Breast epithelium (tissue), 3 donors: ENCODE data around the gene VPS26B.

Experiments used
- CTCF ChIP-seq, 3 donors: fragments of 450-650 bp; IDR thresholded peaks; one replicate each; pipeline ENCODE4 v1.5.1; 2016 to 2017; ENCODE audit warnings: antibody characterized with exemption in 3 of 3, mild to moderate bottlenecking in 3 of 3, moderate library complexity in 3 of 3
- POLR2A ChIP-seq: fragments of 450-650 bp; IDR thresholded peaks from one replicate; pipeline ENCODE4 v1.6.1; 2016; ENCODE audit warnings: antibody characterized with exemption, mild to moderate bottlenecking, moderate library complexity
- POLR2AphosphoS5 ChIP-seq, 3 donors: sonication (generic); formaldehyde crosslinking; IDR thresholded peaks; one replicate each; pipeline ENCODE4 v1.6.1; 2017; ENCODE audit warnings: antibody characterized with exemption in 3 of 3

GRCh38 chr11:134272381-134273316 lies 48.2 kb downstream of the VPS26B start:
- TF ChIP-seq POLR2AphosphoS5 (IDR thresholded peaks at IDR 0.05) = no peak
- TF ChIP-seq CTCF (IDR thresholded peaks at IDR 0.05) = no peak
- TF ChIP-seq POLR2A = no peak
